ENCODE results near the gene FGGY.

Gene FGGY

GRCh38 chr1:59805554-59805953, 508.7 kb downstream of the FGGY start:
- no peak for DNase-seq

Measured in NCI-H526 treated with DMSO at 0.1 percent for 48 hours (cell line).